Inferior parietal cortex (tissue), 1 donor: ENCODE data around the gene ZCCHC7.
"Not testable (repeated sequence)": the region's sequence is repeated elsewhere in the genome, so short reads cannot be mapped to it uniquely, and the experiment has no call there.

Experiments used
- DNase-seq: peaks from one replicate; pipeline ENCODE4 v3.0.0-alpha.2; 2016; ENCODE audit errors: extremely low spot score

ZCCHC7 gene

DNA sequence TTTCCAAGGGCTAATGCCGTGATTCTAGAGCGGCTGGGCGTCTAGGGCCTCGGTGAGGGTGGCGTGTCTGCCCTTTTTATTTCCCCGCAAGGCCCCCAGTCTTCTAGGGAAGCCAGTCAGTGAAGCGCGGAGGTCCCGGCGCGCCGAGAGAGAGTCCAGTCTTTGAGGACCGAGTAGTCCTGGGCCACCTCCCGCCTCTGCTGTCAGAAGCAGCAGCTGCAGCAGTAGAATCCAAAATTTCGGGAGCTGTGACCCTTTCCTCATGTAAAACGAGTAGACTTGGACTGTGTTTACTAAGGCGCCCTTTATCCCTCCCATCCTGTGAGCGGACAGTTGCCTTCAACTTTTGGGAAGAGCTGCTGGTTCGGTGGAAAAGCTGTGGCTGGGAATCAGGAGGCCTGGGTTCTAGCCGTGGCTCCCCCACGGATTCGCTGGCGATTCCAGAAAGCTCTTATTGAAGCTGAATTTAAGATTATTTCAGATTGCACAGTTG lies 515 bp downstream of the ZCCHC7 start:
- DNase-seq: not testable (repeated sequence)

DNA sequence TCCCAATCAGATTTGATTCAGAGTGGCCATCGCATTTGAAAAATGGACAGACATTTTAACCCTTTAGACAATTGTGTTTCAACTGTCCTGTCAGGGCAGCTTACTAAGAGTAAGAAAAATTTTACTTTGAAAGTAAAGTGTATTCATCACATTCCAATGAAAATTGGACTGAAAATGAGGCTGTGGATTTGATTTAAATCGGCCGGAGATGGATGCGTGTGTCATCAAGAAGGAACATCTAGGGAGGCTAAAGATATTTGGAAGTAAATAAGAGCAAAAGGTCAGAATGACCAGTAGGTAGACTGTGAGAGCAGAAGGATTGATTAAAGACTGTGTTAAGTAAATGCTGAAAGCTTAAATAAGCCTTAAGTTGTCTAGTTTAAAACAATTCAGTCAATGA lies 1.5 kb downstream of the ZCCHC7 start:
- no peak for DNase-seq

GRCh38 chr9:37126214-37126788 lies 5.9 kb downstream of the ZCCHC7 start:
- DNase-seq: no peak

DNA sequence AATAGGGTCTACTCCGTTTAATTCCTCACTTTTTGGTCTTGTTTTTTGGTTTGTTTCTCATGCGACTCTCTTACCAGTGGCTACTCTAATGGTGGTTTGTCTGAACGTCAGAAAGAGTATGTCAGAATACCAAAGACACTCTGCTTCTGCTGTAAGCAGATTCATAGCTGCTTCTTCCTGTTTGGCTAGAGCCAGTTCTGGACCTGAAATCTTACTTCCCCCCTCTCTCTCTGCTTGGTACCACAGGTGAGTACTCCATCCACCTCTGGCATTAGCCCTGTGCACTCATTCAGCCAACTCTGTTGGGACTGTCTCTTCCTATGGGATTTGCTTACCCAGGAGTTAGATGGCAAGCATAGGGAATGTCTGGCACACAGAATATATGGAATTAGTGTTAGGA lies 6.6 kb downstream of the ZCCHC7 start:
- no peak for DNase-seq

GRCh38 chr9:37128051-37128450 lies 7.7 kb downstream of the ZCCHC7 start:
- DNase-seq: no peak

DNA sequence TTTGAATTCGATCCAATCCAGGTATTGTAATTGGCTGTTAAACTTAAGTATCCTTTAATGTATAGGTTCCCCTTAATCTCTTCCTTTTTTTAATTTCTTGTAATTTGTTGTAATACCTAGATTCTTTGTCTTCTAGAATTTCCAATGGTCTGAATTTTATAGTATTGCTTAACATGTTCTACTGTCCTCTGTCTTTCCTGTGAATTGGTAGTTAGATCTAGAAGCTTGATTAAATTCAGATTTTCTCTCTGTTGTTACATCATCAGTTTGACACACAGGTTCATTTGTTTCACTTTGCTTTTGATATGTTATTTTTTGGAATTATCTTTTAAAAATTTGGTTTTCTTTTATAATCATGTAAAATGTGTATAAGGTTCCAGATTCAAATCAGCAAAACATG lies 13.8 kb downstream of the ZCCHC7 start:
- DNase-seq: no peak

GRCh38 chr9:37141015-37141414 lies 20.6 kb downstream of the ZCCHC7 start:
- DNase-seq: no peak

DNA sequence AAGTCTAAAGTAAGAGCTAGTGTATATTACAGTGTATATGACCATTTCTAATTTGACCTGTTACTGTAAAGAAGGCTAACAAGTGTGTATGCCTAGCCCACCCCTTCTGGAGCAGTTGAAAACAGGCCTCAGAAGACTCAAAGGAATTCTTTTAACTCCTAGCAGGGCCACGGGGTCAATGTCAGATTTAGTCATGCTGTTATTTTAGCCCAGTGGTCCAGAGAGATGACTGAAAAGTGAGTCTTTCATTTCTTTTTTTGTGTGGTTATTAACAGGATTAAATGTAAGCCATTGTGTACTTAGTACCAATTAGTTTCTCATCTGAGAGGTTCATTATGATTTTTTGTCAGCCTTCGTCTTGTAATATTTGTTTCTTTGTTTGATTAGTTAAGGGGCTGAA lies 24.4 kb downstream of the ZCCHC7 start:
- DNase-seq: no peak

DNA sequence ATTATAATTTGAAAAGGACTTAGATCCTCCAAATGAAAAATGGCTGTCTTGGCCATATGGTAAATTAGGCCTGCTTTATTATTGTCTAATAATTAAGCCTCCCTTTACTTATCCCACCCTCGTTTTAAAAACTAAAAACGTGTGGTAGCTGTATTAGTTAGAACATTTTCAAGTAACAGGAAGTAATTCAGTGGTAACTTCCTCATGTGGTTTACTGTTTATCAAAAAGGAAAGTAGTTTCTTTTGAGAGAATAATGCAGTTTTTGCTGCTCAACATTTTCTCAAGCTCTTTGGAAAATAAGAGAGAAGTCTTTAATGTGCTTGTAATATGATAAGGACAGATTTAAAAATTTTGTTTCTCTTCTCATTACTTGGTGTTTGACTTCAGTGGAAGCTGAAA lies 26.0 kb downstream of the ZCCHC7 start:
- no peak for DNase-seq

GRCh38 chr9:37148181-37148580 lies 27.8 kb downstream of the ZCCHC7 start:
- DNase-seq: no peak

DNA sequence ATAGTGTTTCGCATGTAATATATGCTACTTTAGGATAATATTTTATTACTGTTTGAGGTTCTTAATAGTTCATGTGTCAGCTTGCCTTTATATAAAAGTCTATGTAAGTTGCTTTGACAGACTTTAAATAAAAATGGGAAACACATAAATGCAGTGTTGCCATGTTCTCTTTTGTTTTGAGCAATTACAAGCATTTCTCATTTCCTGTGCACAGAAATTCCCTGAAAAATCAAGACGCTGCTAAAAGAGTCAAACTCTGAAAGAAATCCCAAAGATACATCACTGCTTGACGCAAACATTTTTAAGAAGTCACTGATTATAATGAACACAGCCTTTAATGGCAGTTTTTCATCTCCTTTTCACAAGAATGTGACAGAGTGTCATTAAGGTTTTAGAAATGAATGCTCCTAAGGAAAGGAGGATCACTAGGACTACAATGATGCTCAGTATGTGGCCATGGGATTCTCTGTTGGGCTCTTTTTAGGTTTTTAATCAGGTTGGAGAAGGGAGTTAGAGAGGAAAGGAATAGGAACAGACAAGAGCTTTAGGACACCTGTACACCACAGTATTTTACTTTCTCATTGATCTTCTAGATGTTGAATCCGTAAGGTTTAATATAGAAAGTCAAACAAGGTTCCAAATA lies 29.4 kb downstream of the ZCCHC7 start:
- DNase-seq: no peak

GRCh38 chr9:37150415-37150814 lies 30.0 kb downstream of the ZCCHC7 start:
- DNase-seq: no peak

GRCh38 chr9:37151812-37152211 lies 31.4 kb downstream of the ZCCHC7 start:
- no peak for DNase-seq

- DNase-seq: no peak
Observed at GRCh38 chr9:37152365-37152764, 32.0 kb downstream of the ZCCHC7 start.

GRCh38 chr9:37155601-37156000 lies 35.2 kb downstream of the ZCCHC7 start:
- no peak for DNase-seq

DNA sequence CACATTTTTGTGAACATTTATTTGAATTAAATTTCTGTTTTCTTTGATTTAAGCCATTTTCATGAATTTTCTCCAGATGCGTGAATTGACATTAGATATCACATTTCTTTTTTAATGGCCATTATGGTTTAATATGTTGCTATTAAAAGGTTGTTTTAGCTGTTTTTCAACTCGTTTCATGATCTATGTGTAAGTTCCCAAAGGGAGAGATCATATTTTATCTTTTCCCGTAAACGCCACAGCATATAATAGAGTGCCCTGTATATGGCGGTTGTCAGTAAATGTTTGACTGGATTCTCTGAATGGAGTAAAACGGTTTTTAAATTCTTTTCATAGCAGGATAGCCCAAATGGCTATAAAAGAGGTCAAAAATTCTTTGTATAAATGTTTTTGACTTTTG lies 35.8 kb downstream of the ZCCHC7 start:
- no peak for DNase-seq

DNA sequence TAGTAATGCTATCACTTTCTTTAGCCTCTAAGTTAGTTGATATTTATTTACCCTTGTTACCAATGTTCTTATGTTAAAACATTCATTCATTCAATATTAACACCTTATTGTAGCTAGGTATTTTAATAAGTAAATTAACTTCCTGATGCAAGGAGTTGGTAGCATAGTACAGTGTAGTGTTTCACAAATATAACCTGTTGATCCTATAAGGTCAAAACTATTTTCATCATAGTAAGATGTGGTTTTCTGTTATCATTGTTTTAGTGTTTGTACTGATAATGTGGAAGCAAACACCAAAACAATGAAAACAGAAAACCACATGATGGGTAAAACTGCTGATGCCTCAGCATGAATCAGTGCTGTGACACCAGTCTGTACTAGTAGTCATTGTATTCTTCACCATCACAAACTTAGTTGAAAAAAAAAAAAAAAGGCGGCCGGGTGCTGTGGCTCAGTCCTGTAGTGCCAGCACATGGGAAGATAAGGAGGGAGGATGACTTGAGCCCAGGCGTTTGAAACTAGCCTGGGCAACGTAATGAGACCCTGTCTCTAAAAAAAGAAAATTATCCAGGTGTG lies 36.5 kb downstream of the ZCCHC7 start:
- DNase-seq: no peak

GRCh38 chr9:37157726-37158377 lies 37.5 kb downstream of the ZCCHC7 start:
- DNase-seq: no peak

GRCh38 chr9:37163299-37163698 lies 42.9 kb downstream of the ZCCHC7 start:
- DNase-seq: no peak

GRCh38 chr9:37164335-37164734 lies 44.0 kb downstream of the ZCCHC7 start:
- not testable (repeated sequence) for DNase-seq

- no peak for DNase-seq
Observed at GRCh38 chr9:37165644-37166043, 45.3 kb downstream of the ZCCHC7 start.

DNA sequence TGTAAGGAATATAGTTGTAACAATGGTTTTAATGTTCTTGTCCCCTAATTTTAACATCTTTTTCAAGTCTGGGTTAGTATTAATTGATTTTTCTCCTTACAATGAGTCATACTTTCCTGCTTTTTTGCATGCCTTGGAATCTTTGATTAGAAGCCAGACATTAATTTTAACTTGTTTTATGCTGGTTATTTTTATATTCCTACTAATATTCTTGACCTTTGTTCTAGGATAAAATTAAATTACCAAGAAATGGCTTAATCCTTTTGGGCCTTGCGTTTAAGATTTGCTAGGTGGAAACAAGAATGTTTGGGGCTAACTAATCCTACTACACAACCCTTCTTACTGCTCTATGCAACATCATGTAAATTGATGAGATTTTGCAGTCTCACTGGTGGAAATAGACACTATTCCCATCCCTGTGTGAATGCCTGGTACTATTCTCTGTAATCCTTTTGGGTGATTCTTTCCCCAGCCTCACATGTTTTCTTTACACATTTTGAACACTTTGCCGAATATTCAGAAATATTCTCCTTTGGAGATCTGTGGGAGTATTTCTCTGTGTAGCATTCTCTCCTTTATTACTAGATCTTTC lies 47.2 kb downstream of the ZCCHC7 start:
- DNase-seq: no peak

GRCh38 chr9:37172557-37172956 lies 52.2 kb downstream of the ZCCHC7 start:
- DNase-seq: no peak
